IMR-90 (cell line): ENCODE measurements around the gene CES4A.

Experiments used
- BHLHE40 ChIP-seq: fragments of 150-350 bp; IDR thresholded peaks from 2 replicates; pipeline ENCODE4 v1.6.1; 2016; ENCODE audit warnings: mild to moderate bottlenecking, low read depth, low read length
- CEBPB ChIP-seq: IDR thresholded peaks from 2 replicates; pipeline ENCODE4 v1.6.1; 2012; ENCODE audit warnings: low read depth, low read length, improper control_type of control experiment
- FOS ChIP-seq: fragments of 150-350 bp; IDR thresholded peaks from 2 replicates; pipeline ENCODE4 v1.6.1; 2016; ENCODE audit warnings: low read depth, low read length
- MAZ ChIP-seq: IDR thresholded peaks from 2 replicates; pipeline ENCODE4 v1.6.1; 2012; ENCODE audit warnings: low read depth, mild to moderate bottlenecking, low read length, improper control_type of control experiment, moderate library complexity, borderline replicate concordance
- POLR2A ChIP-seq: IDR thresholded peaks from 2 replicates; pipeline ENCODE4 v1.6.1; 2012; ENCODE audit warnings: mild to moderate bottlenecking, low read depth, low read length
- RAD21 ChIP-seq: IDR thresholded peaks from 2 replicates; pipeline ENCODE4 v1.6.1; 2012; ENCODE audit warnings: low read length, improper control_type of control experiment
- RCOR1 ChIP-seq: IDR thresholded peaks from 2 replicates; pipeline ENCODE4 v1.6.1; 2012; ENCODE audit warnings: mild to moderate bottlenecking, low read length, improper control_type of control experiment; ENCODE audit not compliant: insufficient replicate concordance
- RFX5 ChIP-seq: IDR thresholded peaks from 2 replicates; pipeline ENCODE4 v1.8.0; 2012; ENCODE audit warnings: low read depth, mild to moderate bottlenecking, low read length, moderate library complexity
- SMC3 ChIP-seq: fragments of 150-350 bp; IDR thresholded peaks from 2 replicates; pipeline ENCODE4 v1.6.1; 2016; ENCODE audit warnings: low read depth, mild to moderate bottlenecking, antibody characterized with exemption, low read length, moderate library complexity
- TF ChIP-seq, protein P1 (sequence below): conservative IDR thresholded peaks from 2 replicates; pipeline ENCODE4 v1.5.1; 2012; ENCODE audit warnings: mild to moderate bottlenecking, low read depth, low read length, improper control_type of control experiment
- TF ChIP-seq, protein P2 (sequence below): fragments of 150-350 bp; IDR thresholded peaks from 2 replicates; pipeline ENCODE4 v1.6.1; 2017; ENCODE audit warnings: mild to moderate bottlenecking, antibody characterized with exemption, low read length, low read depth
- TF ChIP-seq, protein P3 (sequence below): fragments of 150-350 bp; IDR thresholded peaks from 2 replicates; pipeline ENCODE4 v1.6.1; 2016; ENCODE audit warnings: low read depth, mild to moderate bottlenecking, low read length, moderate library complexity, borderline replicate concordance

DNA sequence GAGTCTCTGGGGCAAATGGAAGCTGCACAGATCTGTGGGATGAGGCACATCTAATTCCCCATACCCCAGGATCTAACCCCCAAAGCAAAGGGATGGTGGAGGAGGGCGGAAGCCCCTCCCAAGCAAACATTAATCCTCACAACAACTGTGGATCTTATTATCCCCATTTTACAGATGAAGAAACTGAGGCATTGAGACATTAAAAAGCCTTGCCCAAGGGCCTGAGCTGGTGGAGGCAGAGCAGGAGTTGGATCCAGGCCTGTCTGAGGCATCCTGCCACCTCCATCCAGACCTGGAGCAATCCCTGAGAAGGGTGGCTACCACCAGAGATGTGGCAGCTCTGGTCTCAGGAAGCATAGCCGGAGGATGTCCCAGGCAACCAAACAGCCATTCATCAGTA lies 22.9 kb downstream of the CES4A start:
- TF ChIP-seq, protein P1, sequence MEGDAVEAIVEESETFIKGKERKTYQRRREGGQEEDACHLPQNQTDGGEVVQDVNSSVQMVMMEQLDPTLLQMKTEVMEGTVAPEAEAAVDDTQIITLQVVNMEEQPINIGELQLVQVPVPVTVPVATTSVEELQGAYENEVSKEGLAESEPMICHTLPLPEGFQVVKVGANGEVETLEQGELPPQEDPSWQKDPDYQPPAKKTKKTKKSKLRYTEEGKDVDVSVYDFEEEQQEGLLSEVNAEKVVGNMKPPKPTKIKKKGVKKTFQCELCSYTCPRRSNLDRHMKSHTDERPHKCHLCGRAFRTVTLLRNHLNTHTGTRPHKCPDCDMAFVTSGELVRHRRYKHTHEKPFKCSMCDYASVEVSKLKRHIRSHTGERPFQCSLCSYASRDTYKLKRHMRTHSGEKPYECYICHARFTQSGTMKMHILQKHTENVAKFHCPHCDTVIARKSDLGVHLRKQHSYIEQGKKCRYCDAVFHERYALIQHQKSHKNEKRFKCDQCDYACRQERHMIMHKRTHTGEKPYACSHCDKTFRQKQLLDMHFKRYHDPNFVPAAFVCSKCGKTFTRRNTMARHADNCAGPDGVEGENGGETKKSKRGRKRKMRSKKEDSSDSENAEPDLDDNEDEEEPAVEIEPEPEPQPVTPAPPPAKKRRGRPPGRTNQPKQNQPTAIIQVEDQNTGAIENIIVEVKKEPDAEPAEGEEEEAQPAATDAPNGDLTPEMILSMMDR, result no peak
- TF ChIP-seq, protein P2, sequence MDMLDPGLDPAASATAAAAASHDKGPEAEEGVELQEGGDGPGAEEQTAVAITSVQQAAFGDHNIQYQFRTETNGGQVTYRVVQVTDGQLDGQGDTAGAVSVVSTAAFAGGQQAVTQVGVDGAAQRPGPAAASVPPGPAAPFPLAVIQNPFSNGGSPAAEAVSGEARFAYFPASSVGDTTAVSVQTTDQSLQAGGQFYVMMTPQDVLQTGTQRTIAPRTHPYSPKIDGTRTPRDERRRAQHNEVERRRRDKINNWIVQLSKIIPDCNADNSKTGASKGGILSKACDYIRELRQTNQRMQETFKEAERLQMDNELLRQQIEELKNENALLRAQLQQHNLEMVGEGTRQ, result no peak
- TF ChIP-seq SMC3 (no peak), RCOR1 (no peak), POLR2A (no peak), RAD21 (no peak), BHLHE40 (no peak), MAZ (no peak), CEBPB (no peak), RFX5 (no peak), FOS (no peak)
- TF ChIP-seq, protein P3, sequence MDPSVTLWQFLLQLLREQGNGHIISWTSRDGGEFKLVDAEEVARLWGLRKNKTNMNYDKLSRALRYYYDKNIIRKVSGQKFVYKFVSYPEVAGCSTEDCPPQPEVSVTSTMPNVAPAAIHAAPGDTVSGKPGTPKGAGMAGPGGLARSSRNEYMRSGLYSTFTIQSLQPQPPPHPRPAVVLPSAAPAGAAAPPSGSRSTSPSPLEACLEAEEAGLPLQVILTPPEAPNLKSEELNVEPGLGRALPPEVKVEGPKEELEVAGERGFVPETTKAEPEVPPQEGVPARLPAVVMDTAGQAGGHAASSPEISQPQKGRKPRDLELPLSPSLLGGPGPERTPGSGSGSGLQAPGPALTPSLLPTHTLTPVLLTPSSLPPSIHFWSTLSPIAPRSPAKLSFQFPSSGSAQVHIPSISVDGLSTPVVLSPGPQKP, result no peak
